Fibroblast of peridontal ligament (primary cell): ENCODE results near the gene RNLS.
"Not testable (repeated sequence)": the region's sequence is repeated elsewhere in the genome, so short reads cannot be mapped to it uniquely, and the experiment has no call there.

Experiments
- DNase-seq: peaks from one replicate; pipeline ENCODE4 v3.0.0-alpha.2; 2010; ENCODE audit errors: extremely low read depth

The RNLS gene

DNA sequence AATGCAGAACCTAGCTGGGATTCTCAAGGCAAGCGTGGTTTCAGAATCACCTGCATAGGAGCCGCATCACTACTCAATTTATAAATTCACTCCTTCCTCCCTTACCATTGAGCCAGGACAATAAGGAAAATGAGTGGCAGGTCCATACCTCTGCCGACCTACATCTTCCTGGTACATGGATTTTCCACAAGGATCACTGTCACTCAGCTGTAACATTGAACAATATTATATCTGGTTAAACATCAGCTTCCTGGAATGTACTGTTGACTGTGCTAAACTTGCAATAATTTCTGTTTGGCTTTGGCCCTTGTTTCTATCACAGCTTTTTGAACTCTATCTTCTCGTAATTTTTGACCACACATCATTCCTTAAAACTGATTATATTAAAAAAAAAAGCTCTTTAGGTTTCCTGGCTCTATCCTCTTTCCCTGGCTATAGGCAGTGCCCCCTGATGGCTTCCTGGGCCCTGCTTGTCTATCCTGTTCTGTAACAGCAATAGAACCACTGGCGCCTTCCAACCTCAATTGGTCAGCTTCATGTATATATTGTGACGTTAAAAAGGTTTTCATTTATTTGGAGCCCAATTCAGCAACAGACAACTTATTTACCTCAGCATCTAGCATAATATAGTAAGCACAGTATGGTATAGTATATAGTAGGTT lies 59.2 kb downstream of the RNLS start:
- DNase-seq, result no peak

GRCh38 chr10:88522715-88523114 lies 60.4 kb downstream of the RNLS start:
- DNase-seq, result peak; percentile 41

DNA sequence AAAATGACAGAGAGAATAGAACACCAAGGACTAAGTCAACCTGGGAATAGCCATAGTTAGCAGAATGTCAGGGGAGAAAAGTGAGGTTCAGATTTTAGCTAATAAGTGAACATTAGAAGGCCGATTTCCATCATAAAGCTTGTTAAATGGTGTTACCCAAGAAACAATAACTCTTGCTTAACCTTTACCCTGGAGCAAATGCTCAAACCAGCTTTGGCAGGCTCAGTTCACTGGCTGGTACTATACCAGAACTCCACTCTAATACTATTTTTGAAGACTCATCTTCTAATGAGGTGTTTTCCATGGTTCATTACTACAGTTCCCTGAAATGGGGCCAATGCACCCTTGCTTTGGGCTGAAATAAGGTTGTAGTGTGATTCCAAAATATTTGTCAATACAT lies 61.3 kb downstream of the RNLS start:
- DNase-seq, result no peak

DNA sequence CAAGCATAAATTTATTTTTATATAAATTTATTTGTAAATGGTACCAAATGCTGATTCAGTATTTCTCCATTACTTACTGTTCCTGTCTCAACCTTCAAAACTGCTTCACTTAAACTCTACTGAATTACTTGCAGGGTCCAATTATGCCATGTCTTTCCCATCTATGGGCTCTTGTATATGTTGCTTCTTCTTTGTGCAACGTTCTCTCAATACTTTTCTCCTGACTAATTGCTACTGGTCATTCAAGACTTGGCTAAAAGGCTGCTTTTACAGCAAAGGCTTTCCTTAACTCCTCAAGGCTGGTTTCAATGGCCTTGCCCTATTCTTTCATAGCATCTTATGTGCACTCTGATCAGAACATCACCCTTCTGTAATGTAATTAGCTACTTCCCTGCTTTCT lies 67.9 kb downstream of the RNLS start:
- DNase-seq, result peak; percentile 45

DNA sequence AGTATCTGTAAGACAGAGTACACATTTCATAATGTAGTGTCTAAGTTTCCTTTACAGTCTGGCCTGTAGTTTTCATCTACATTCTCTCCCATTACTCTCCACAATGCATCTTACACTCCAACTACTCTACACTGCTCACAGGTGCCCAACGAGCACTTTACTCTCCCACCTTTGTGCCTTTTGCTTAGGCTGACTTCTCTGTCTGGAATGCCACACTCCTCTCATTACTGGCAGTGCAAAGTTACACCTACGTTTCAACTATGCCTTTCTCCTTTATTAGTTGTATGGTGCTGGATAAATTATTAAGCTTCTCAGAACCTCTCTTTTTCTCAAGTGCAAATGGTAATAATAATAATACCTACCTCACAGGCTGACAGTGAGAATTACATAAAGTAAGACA lies 70.5 kb downstream of the RNLS start:
- no peak for DNase-seq

DNA sequence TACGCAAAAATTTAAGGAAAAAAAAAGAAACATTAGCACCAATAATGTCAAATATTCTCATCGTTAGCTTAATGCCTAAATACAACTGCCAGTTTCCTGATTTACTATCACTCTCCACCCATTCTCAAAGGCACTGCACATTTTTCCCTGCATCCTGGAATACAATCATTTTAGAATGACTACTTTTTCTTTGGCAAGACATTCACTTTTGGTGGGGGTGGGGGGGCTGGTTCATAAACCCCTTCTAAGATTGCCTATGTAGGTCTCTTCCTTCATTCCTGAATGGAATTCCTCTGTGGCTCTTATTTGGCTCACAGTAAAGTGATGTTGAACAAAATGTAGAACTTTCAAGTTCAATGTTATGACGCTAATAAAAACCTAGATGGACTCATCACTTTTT lies 74.3 kb downstream of the RNLS start:
- DNase-seq, result no peak

- DNase-seq, result no peak
Measured at GRCh38 chr10:88507826-88508453, 75.2 kb downstream of the RNLS start.

DNA sequence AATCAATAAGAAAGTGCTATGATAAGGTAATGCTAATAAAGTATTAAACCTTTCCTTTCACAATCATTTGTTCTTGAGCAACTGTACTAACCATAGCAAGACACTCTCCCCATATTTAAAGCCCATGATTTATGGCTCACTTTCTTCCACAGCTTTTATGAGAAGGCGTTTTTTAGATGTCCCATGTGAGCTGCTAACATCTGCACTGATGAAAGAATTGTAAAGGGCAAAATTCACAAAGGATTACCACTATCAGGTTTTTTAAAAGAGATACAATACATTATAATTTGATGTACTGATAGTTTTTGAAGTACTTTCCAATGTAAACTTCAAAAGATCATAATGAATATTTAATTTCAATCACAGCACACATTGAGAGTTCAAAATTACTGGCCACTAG lies 75.7 kb downstream of the RNLS start:
- DNase-seq, result no peak

DNA sequence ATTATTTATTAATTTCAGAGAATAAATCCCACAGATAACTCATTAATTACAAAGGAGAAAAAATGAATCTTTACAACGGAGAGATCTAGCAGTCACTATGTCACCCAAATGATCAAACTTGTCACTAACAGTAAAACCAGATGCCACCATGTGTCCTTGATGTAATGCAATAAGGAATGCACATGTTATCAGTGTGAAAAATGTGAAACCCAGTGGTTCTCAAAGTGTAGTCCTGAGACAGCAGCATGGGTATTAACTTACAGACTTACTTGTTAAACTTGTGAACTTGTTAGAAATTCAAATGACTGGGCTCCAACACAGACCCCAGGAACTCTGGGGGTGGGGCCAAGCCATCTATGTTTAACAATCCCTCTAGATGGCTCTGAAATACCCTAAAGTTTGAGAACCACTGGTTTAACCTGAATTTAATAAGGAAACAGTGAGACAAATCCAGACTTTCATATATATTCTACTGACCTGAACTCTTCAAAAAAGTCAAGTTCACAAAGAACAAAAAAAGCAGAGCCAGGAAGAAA lies 77.4 kb downstream of the RNLS start:
- DNase-seq, result no peak

- DNase-seq, result no peak
Measured at GRCh38 chr10:88505265-88505664, 77.9 kb downstream of the RNLS start.

GRCh38 chr10:88500656-88501055 lies 82.5 kb downstream of the RNLS start:
- DNase-seq, result peak; percentile 58

- DNase-seq, result peak; percentile 42
Measured at GRCh38 chr10:88499569-88500470, 83.3 kb downstream of the RNLS start.

- peak; percentile 12 for DNase-seq
Measured at GRCh38 chr10:88497913-88498312, 85.2 kb downstream of the RNLS start.

- no peak for DNase-seq
Measured at GRCh38 chr10:88494537-88494936, 88.6 kb downstream of the RNLS start.

DNA sequence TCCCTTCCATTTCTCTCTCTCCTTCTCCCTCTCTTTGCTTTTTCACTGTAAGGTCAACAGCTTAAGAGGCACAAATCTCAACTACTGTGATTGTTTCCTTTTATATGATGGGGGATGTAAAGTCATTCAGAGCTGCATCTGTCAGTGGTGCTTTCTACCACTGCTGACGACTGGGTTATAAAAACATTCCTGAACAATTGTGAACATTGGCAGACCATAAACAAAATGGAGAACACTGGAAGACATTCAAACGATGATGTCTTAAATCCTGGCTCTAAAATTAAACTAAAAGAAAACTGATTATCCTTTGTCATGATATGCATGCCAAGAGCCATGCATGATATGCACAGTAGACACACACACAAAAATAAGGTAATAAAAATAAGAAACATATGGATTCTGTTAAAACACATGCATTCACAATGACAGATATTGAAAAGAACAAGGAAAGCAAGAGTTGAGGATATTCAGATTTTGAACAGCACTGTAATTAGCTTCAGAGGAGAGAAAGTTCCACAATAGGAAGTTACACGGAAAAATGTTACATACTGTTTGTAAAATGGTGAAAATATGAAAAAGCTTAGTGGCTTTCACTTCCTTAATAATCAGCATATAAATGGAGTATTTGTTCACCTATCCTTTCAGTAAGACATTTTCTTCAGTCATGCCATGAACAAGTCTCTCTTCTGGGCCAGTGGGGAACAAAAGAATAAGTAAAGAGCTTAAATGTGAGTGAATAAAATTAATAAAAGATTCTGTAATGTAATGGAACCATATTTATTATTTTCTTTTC lies 89.2 kb downstream of the RNLS start:
- peak; percentile 97 for DNase-seq

- no peak for DNase-seq
Measured at GRCh38 chr10:88491314-88491713, 91.8 kb downstream of the RNLS start.

- no peak for DNase-seq
Measured at GRCh38 chr10:88490231-88490980, 92.7 kb downstream of the RNLS start.

DNA sequence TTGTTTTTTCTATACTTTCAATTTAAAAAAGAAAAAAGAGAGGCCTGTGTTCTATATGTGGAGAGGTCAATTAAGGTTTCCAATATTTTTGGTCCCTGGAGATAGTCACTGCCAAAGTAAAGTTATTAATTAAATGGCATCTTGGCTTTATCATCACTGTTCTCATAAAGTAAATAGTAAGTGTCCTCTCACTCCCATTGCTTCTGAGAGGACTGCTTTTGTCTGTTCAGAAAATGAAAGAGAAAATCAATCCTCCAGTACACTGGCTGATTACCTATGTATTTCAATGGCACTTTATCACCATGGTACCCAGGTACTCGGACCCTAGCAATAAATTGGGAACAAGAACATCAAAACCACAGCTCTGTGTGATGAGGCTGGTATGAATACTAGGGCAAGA lies 94.0 kb downstream of the RNLS start:
- DNase-seq, result no peak

DNA sequence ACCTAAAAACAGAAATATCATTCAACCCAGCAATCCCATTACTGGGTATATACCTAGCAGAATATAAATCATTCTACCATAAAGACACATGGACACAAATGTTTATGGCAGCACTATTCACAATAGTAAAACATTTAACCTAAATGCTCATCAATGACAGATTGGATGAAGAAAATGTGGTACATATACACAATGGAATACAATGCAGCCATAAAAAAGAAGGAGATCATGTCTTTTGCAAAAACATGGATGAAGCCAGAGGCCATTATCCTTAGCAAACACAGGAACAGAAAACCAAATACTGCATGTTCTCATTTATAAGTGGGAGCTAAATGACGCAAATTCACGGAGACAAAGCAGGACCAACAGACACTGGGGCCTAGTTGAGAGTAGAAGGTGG lies 96.3 kb downstream of the RNLS start:
- DNase-seq, result not testable (repeated sequence)

- DNase-seq, result no peak
Measured at GRCh38 chr10:88482220-88482619, 100.9 kb downstream of the RNLS start.

DNA sequence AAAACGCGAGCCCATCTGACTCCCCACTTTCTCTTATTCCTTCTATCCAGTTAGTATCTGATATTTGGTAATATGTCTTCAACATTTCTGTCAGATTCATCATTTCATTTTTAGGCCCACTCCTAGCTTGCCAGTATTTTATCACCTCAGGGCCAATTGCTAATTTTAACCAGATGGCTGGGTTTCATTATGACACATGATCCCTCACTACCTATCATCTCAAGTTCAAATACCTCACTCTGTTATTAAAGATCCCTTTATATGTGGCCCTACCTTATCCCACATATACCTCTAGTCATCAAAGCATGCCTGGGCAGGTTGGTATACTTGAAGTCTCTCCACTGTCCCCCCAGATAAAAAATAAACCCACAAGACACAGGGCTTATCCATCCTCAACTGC lies 104.9 kb downstream of the RNLS start:
- DNase-seq, result peak; percentile 31
